Naive thymus-derived CD4-positive, alpha-beta T cell (primary cell): Measurements from ENCODE around the gene GRIA4. TPM values are rescaled to one million over a fixed set of nuclear protein-coding genes. Genes with fewer than 3 reads are reported as not detected.

ENCODE experiments used
- ATAC-seq: fragments of 150-1000 bp; cut with Tn5 transposase; 2 replicates; pipeline ENCODE4 v1.10.0; 2021; ENCODE audit warnings: mild to moderate bottlenecking, moderate library complexity
- CTCF ChIA-PET: fragments of 350-600 bp; sonication (Branson Sonifier 250); formaldehyde crosslinking; loops from one replicate; lab custom pipeline; 2021; ENCODE audit warnings: antibody characterized with exemption; lab: Charles Lee
- POLR2A ChIA-PET: fragments of 350-600 bp; sonication (Branson Sonifier 250); formaldehyde crosslinking; loops from one replicate; lab custom pipeline; 2021; ENCODE audit warnings: antibody characterized with exemption, inconsistent platforms; lab: Charles Lee
- DNase-seq, 9 donors: peaks; one replicate each; pipeline versions ENCODE4 v3.0.0 to v3.0.0-alpha.2; 2020 to 2022; ENCODE audit warnings: mixed read lengths in 1 of 9
- H3K27ac ChIP-seq: one replicate; pipeline ENCODE4 v1.7.0; 2013; ENCODE audit warnings: mild to moderate bottlenecking, low read depth, low read length, moderate library complexity
- H3K27me3 ChIP-seq, 2 donors: one replicate each; pipeline ENCODE4 v1.7.0; 2013; ENCODE audit warnings: low read length in 2 of 2, mild to moderate bottlenecking in 2 of 2, moderate library complexity in 2 of 2; ENCODE audit not compliant: control insufficient read depth in 2 of 2, insufficient read depth in 2 of 2
- H3K36me3 ChIP-seq, 3 experiments: 1 replicate in 2 of 3; 2 replicates in 1 of 3; pipeline ENCODE4 v1.7.0; 2013; ENCODE audit warnings: low read length in 3 of 3, mild to moderate bottlenecking in 3 of 3, moderate library complexity in 1 of 3; ENCODE audit not compliant: insufficient read depth in 3 of 3, control insufficient read depth in 2 of 3
- H3K4me1 ChIP-seq, 2 donors: one replicate each; pipeline ENCODE4 v1.7.0; 2013; ENCODE audit warnings: low read length in 2 of 2, mild to moderate bottlenecking in 2 of 2, moderate library complexity in 1 of 2; ENCODE audit not compliant: control insufficient read depth in 2 of 2, insufficient read depth in 2 of 2
- H3K4me3 ChIP-seq: 2 replicates; pipeline ENCODE4 v1.7.0; 2013; ENCODE audit warnings: mild to moderate bottlenecking, low read length
- H3K9me3 ChIP-seq, 3 experiments: 1 replicate in 2 of 3; 2 replicates in 1 of 3; pipeline ENCODE4 v1.7.0; 2013; ENCODE audit warnings: low read length in 3 of 3; ENCODE audit not compliant: control insufficient read depth in 2 of 3
- H3K27ac Mint-ChIP-seq, 9 donors: one replicate each; pipeline ENCODE4 v1.8.0; 2020 to 2022; ENCODE audit warnings: mixed read lengths in 9 of 9, mild to moderate bottlenecking in 8 of 9, moderate library complexity in 5 of 9, inconsistent platforms in 2 of 9
- H3K27me3 Mint-ChIP-seq, 5 donors: one replicate each; pipeline ENCODE4 v1.8.0; 2021 to 2022; ENCODE audit warnings: mixed read lengths in 5 of 5, mild to moderate bottlenecking in 1 of 5
- H3K36me3 Mint-ChIP-seq, 5 donors: one replicate each; pipeline ENCODE4 v1.8.0; 2020 to 2022; ENCODE audit warnings: mixed read lengths in 5 of 5, mild to moderate bottlenecking in 3 of 5, inconsistent platforms in 1 of 5
- H3K4me1 Mint-ChIP-seq, 7 donors: one replicate each; pipeline ENCODE4 v1.8.0; 2020 to 2022; ENCODE audit warnings: mixed read lengths in 7 of 7, mild to moderate bottlenecking in 3 of 7, inconsistent platforms in 1 of 7
- H3K4me3 Mint-ChIP-seq, 10 donors: one replicate each; pipeline ENCODE4 v1.8.0; 2020 to 2022; ENCODE audit warnings: mild to moderate bottlenecking in 10 of 10, mixed read lengths in 10 of 10, moderate library complexity in 6 of 10, inconsistent platforms in 2 of 10
- H3K9me3 Mint-ChIP-seq, 11 donors: one replicate each; pipeline ENCODE4 v1.8.0; 2020 to 2022; ENCODE audit warnings: mixed read lengths in 11 of 11, mild to moderate bottlenecking in 4 of 11, inconsistent platforms in 1 of 11, moderate library complexity in 1 of 11
- intact Hi-C, 2 donors: fragments of 100-400 bp; cut with micrococcal nuclease; formaldehyde crosslinking; loops; one replicate each; pipeline ENCODE4 v1.15.1; 2023
- polyA plus RNA-seq, 2 donors: library from polyadenylated mRNA; unstranded; fragments of 300-500 nt; fragmentation: Illumina TruSeq; gene quantifications; one replicate each; pipeline ENCODE4 v1.2.3, GENCODE V29; 2021
- total RNA-seq, 6 experiments: library from RNA in 5 of 6; stranded (reverse) in 5 of 6; gene quantifications; 1 replicate in 5 of 6; 2 replicates in 1 of 6; pipeline ENCODE4 v1.2.3 and lab custom pipeline; 2021 to 2026

The GRIA4 gene
- total and polyA plus RNA-seq, 7 experiments from 2014 or later = not detected

GRCh38 chr11:105897161-105897560, 287.3 kb downstream of the GRIA4 start:
- Histone ChIP-seq H3K9me3 (no peaks in the 10 kb centered on the region), H3K4me3 (no peak overlapping the region), H3K27me3 (no peaks in the 10 kb centered on the region), H3K4me1 (no peaks in the 10 kb centered on the region), H3K36me3 (no peaks in the 10 kb centered on the region), H3K27ac (no peak overlapping the region)
- Mint-ChIP-seq H3K36me3 (no peaks in the 10 kb centered on the region), H3K4me1 (no peaks in the 10 kb centered on the region), H3K9me3 (peaks cover 0 to 1% (median 0%) of the 10 kb centered on the region in 11 donors), H3K4me3 (no peak overlapping the region), H3K27me3 (peaks cover 0 to 14% (median 6%) of the 10 kb centered on the region in 5 donors), H3K27ac (no peak overlapping the region)
- ChIA-PET POLR2A (no interaction called here), CTCF (no interaction called here)
- intact Hi-C loops = no loop called here
- no peak for DNase-seq
- ATAC-seq = no peak

GRCh38 chr11:105899772-105900171, 289.9 kb downstream of the GRIA4 start:
- H3K4me3 Mint-ChIP-seq = no peak overlapping the region
- peaks cover 0 to 1% (median 0%) of the 10 kb centered on the region in 11 donors for H3K9me3 Mint-ChIP-seq
- intact Hi-C loops = no loop called here
- Histone ChIP-seq H3K27me3 (no peaks in the 10 kb centered on the region), H3K36me3 (no peaks in the 10 kb centered on the region), H3K4me3 (no peak overlapping the region), H3K9me3 (no peaks in the 10 kb centered on the region), H3K27ac (no peak overlapping the region), H3K4me1 (no peaks in the 10 kb centered on the region)
- H3K27ac Mint-ChIP-seq = no peak overlapping the region
- H3K27me3 Mint-ChIP-seq = peaks cover 0 to 14% (median 5%) of the 10 kb centered on the region in 5 donors
- ATAC-seq = no peak
- DNase-seq = no peak
- no peaks in the 10 kb centered on the region for H3K36me3 Mint-ChIP-seq
- POLR2A ChIA-PET = no interaction called here
- H3K4me1 Mint-ChIP-seq = no peaks in the 10 kb centered on the region
- CTCF ChIA-PET = no interaction called here

- Mint-ChIP-seq H3K27me3 (peaks cover 0 to 14% (median 5%) of the 10 kb centered on the region in 5 donors), H3K9me3 (peaks cover 0 to 1% (median 0%) of the 10 kb centered on the region in 11 donors), H3K36me3 (no peaks in the 10 kb centered on the region), H3K4me1 (no peaks in the 10 kb centered on the region), H3K4me3 (no peak overlapping the region), H3K27ac (no peak overlapping the region)
- no peak overlapping the region for H3K4me3 ChIP-seq
- ChIA-PET CTCF (no interaction called here), POLR2A (no interaction called here)
- ATAC-seq = no peak
- no peaks in the 10 kb centered on the region for H3K9me3 ChIP-seq
- no peak for DNase-seq
- H3K4me1 ChIP-seq = no peaks in the 10 kb centered on the region
- H3K27ac ChIP-seq = no peak overlapping the region
- no peaks in the 10 kb centered on the region for H3K27me3 ChIP-seq
- no peaks in the 10 kb centered on the region for H3K36me3 ChIP-seq
- intact Hi-C loops = no loop called here
These were observed 290.7 kb downstream of the GRIA4 start for GRCh38 chr11:105900515-105901035.

- Mint-ChIP-seq H3K36me3 (no peaks in the 10 kb centered on the region), H3K4me1 (no peaks in the 10 kb centered on the region), H3K9me3 (peaks cover 0 to 1% (median 0%) of the 10 kb centered on the region in 11 donors), H3K27me3 (peaks cover 0 to 14% (median 5%) of the 10 kb centered on the region in 5 donors), H3K4me3 (no peak overlapping the region), H3K27ac (no peak overlapping the region)
- Histone ChIP-seq H3K4me3 (no peak overlapping the region), H3K9me3 (no peaks in the 10 kb centered on the region), H3K4me1 (no peaks in the 10 kb centered on the region), H3K27me3 (no peaks in the 10 kb centered on the region), H3K27ac (no peak overlapping the region), H3K36me3 (no peaks in the 10 kb centered on the region)
- ChIA-PET CTCF (no interaction called here), POLR2A (no interaction called here)
- DNase-seq (no peak), ATAC-seq (no peak)
- intact Hi-C loops = no loop called here
These were observed 293.2 kb downstream of the GRIA4 start for GRCh38 chr11:105903113-105903512.

GRCh38 chr11:105906517-105906916, 296.6 kb downstream of the GRIA4 start:
- Histone ChIP-seq H3K4me1 (no peaks in the 10 kb centered on the region), H3K9me3 (no peaks in the 10 kb centered on the region), H3K27me3 (no peaks in the 10 kb centered on the region), H3K4me3 (no peak overlapping the region), H3K36me3 (no peaks in the 10 kb centered on the region), H3K27ac (no peak overlapping the region)
- no peaks in the 10 kb centered on the region for H3K27me3 Mint-ChIP-seq
- ChIA-PET CTCF (no interaction called here), POLR2A (no interaction called here)
- no peaks in the 10 kb centered on the region for H3K4me1 Mint-ChIP-seq
- H3K9me3 Mint-ChIP-seq = peaks cover 0 to 1% (median 0%) of the 10 kb centered on the region in 11 donors
- no peak for ATAC-seq
- intact Hi-C loops = no loop called here
- no peaks in the 10 kb centered on the region for H3K36me3 Mint-ChIP-seq
- H3K4me3 Mint-ChIP-seq = no peak overlapping the region
- DNase-seq = no peak
- H3K27ac Mint-ChIP-seq = no peak overlapping the region

GRCh38 chr11:105907319-105907718, 297.4 kb downstream of the GRIA4 start:
- H3K27me3 ChIP-seq = no peaks in the 10 kb centered on the region
- no peak overlapping the region for H3K27ac Mint-ChIP-seq
- no peaks in the 10 kb centered on the region for H3K4me1 ChIP-seq
- no peaks in the 10 kb centered on the region for H3K4me1 Mint-ChIP-seq
- ChIA-PET POLR2A (no interaction called here), CTCF (no interaction called here)
- DNase-seq = no peak
- no peaks in the 10 kb centered on the region for H3K36me3 ChIP-seq
- no peak overlapping the region for H3K4me3 Mint-ChIP-seq
- no peaks in the 10 kb centered on the region for H3K27me3 Mint-ChIP-seq
- peaks cover 0 to 1% (median 0%) of the 10 kb centered on the region in 11 donors for H3K9me3 Mint-ChIP-seq
- H3K27ac ChIP-seq = no peak overlapping the region
- intact Hi-C loops = no loop called here
- no peak overlapping the region for H3K4me3 ChIP-seq
- H3K36me3 Mint-ChIP-seq = no peaks in the 10 kb centered on the region
- ATAC-seq = no peak
- no peaks in the 10 kb centered on the region for H3K9me3 ChIP-seq

- no peaks in the 10 kb centered on the region for H3K27me3 ChIP-seq
- no peaks in the 10 kb centered on the region for H3K4me1 Mint-ChIP-seq
- H3K27me3 Mint-ChIP-seq = no peaks in the 10 kb centered on the region
- no peaks in the 10 kb centered on the region for H3K4me1 ChIP-seq
- no peak overlapping the region for H3K4me3 ChIP-seq
- peaks cover 0 to 1% (median 0%) of the 10 kb centered on the region in 11 donors for H3K9me3 Mint-ChIP-seq
- H3K36me3 ChIP-seq = no peaks in the 10 kb centered on the region
- no peaks in the 10 kb centered on the region for H3K9me3 ChIP-seq
- H3K27ac ChIP-seq = no peak overlapping the region
- no peak for DNase-seq
- H3K27ac Mint-ChIP-seq = no peak overlapping the region
- no peak for ATAC-seq
- intact Hi-C loops = no loop called here
- no peaks in the 10 kb centered on the region for H3K36me3 Mint-ChIP-seq
- POLR2A ChIA-PET = no interaction called here
- H3K4me3 Mint-ChIP-seq = no peak overlapping the region
- CTCF ChIA-PET = no interaction called here
These were observed 300.3 kb downstream of the GRIA4 start for GRCh38 chr11:105910095-105910715.
